ENCODE data around the gene PIEZO1.

PIEZO1 gene

DNA sequence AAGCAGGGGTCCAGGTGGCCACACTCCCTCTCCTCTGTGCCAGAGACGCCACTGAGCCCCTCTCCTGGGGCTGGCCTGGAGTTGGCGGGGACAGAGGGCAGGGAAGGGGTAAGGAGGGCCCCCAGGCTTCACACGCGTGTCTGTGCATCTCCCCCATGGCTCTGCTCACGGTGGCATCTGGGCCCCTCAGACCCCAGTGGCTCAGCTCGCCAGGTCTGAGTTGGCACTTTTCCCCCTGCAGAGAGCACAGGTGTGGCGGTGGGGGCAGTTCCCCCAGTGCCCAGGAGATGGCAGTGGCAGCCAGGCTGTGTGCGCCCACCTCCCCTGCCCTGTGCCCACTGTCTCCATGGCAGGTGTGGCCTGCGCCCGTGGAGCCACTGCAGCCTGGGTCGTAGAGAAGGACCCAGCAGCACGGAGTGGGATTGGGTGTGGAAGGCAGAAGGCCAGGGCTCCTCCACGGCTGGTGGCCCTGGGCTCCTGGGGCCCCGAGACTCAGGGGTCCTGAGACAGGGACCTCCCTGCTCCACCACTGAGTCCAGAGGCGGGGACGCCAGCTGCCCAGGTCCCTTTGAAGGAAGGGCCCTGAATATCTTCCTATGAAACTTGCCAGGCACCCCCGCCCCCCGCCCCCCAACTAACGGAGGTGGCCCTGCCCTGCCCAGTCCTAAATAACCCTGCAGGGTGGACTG, 31.0 kb upstream of the PIEZO1 start:
- no peak for DNase-seq (ENCODE audit: low read depth in 2 of 2)

- DNase-seq (ENCODE audit: low read depth in 2 of 2), result no peak
These were observed 30.2 kb upstream of the PIEZO1 start for GRCh38 chr16:88815227-88815626.

GRCh38 chr16:88814144-88814502, 29.1 kb upstream of the PIEZO1 start:
- DNase-seq (ENCODE audit: low read depth in 2 of 2), result no peak

DNA sequence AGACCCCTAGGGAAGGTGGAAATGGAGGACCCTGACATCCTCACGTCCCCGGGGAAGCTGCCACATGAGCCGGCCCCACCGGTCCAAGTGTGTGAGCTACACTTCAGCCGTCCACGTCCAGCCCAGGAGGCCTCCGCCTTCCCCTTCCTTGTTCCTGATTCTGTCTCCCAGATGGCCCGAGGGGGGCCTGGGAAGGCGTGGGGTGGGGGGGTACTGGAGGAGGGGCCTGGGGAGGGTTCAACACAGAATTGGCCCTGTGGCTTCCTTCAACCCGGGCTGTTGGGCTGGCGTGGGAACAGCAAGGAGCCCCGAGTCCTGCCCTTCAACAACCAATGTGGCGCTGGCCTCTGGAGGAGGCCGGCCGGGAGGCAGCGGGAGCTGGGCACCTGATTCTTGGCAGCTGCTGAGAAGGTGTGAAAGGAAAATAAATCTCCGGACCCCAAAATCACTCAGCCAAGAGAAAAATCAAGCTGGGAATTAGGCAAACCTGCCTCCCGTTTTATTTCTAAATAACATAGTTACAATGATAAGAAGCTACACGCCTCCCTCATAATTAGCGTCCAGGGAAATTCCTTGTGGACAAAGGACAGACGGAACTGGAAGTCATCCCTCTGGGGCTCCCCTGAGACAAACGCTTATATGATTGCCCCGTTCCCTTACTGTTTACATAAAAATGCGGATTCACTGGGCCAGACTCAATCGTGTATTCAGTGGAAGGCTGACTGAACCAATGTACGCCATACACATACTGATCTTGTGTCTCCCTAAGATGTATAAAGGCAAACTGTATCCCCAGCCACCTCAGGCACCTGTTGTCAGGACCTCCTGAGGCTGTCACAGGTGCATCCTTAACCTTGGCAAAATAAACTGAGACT, 28.5 kb upstream of the PIEZO1 start:
- DNase-seq (ENCODE audit: low read depth in 2 of 2), result no peak

DNA sequence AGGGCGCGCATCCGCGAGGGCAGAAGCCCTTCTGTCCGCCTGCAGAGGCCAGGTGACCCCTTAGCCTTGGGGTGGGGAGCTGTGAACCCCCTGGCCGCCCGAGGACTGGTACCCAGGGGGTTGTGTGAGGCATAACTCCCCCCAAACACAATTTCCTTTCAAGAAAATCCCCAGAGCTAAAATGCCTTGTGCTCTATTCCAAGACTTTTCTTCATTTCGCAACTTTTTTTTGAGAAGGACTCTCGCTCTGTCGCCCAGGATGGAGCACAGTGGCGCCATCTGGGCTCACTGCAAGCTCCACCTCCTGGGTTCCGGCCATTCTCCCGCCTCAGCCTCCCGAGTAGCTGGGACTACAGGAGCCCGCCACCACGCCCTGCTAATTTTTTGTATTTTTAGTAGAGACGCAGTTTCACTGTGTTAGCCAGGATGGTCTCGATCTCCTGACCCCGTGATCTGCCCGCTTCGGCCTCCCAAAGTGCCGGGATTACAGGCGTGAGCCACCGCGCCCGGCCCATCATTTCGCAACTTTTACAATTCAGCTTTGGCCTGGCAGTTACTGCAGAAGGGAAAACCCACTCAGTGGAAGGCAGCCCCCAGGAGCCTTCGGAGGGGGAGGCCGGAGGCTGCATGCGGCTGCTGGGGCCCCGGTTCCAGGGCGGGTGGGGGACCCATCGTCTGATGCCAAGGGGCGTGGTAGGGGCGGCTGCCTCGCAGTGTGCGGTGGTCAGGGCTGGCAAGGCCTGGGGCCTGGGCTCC, 27.7 kb upstream of the PIEZO1 start:
- no peak for DNase-seq (ENCODE audit: low read depth in 2 of 2)

DNA sequence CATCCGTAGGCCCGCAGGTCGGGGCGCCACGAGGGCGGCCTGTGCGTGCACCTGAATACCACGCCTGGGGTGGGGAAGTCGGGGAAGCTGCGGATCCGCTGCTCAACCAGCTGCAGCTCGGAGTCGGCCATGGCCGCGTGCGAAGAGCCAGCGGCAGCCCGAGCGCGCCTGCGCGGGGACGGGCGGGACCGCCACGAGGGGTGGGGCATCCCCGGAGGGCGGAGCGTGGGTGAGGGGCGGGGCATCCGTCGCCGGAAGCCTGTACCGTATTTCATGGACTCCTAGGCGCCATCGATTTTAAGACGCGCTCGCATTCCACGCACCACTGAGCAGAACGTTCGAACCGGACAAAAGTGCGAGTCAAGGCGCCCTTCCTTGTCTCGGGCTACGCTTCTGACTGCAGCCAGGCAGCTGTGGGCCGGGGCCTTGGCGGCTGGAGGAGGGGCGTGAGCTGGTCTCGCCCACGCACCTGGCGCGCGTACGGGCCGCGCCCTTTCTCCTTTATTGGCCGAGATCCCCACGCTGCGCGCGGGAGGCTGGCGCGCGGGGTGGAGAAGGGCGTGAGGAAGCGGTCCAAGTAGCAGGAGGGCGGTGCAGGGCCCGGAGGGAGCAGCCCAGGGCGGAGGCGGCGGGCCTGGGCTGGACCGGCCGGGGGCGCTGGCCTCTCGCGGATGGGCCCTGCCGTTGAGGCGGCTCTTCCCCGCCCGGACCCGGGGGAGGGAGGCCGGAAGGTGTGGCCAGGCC, 26.9 kb upstream of the PIEZO1 start, which contains the start of gene APRT:
TSS of gene APRT (minus strand) at position 160 of the 744 bp plus-strand sequence. CDS start at position 131, 29 bp downstream.
- peak; percentile 93 to 95 for DNase-seq (ENCODE audit: low read depth in 2 of 2)

DNA sequence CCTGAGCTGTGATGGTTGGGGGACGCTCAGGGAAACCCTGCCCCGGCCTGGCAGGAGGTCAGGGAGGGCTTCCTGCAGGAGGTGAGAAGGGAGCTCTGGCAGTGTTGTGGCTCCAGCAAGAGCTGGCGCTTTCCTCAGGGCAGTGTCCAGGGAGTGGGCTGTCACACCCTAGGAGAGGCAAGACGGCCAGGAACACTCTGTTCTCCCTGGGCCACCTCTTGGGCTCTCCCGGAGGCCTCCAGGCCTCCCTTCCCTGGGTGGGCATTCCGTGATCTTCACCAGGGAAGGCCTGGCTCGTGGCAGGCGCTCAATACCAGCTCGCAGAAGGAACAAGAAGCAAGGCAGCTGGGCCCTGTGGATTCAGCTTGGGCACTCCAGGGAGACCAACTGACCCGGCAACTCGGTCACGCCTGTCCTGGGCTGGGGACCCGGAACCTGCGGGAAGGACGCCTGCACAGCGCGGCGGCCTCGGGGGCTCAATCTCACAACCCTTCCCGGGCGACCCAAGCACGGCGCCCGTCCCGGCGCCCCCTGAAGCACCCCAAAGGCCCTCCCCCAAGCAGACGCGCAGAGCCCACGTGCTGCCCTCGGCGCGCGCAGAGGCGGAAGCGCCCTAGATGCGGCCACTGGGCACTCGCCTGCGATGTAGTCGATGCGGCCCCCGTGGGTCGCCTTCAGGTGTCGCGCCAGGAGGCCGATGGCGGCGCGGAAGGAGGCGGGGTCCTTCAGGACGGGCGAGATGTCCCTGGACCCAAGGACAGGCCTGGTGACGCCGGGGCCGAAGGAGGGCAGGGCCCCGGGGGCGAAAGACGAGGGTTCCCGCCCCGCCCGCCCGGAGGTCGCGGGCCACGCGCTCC, 26.1 kb upstream of the PIEZO1 start:
- peak in 1 of 2 donors; percentile 45 for DNase-seq (ENCODE audit: low read depth in 2 of 2)

DNA sequence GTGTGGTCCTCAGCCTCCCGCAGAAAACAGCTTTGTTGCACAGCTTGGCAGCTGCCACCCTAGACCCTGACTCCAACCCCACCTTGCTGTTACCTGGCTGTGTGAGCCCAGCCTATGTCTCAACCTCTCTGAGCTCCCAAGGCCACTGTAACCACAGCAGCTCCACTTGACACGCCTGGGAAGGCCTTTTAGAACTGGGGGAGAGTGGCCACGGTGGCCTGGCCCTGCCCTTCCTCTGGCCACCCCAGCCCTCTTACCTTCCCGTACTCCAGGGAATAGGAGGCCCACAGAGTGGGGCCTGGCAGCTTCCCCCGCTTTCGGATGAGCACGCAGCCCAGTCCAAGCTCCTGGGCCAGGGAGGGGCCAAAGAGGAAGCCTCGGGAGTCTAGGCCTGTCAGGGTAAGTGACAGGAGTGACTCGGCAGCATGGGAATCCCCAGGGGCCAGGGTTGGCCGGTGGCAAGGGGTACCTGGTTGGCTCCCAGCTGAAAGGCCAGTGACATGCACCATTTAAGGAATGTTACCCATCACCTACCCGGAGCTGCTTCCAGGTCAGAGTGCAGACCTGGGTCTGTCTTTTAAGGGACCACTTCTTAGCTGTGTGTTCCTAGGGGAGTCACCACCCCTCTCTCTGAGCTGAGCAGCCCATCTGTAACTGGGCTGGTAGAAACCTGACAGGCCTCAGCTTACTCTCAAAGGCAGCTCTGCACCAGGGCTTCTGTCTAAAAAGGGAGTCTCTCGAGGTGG, 25.3 kb upstream of the PIEZO1 start:
- DNase-seq (ENCODE audit: low read depth in 2 of 2), result no peak

DNA sequence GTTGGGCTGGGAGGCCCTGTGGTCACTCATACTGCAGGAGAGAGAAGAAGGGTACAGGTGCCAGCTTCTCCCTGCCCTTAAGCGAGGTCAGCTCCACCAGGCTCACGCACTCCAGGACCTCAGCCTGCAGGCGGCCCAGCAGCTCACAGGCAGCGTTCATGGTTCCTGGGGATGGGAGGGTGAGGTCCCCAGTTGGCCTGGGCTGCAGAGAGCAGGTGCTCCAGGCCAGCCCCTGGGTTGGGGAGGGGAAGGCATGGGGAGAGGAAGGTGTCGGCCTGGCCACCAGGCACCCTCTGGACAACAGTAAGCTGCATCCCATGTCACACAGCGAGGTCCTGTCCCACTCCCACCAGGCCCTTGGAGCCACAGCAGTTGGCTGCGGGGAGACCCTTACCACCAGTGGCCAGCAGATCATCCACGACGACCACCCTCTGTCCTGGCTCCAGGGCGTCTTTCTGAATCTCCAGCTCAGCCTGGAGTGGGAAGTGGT, 24.7 kb upstream of the PIEZO1 start:
- no peak for DNase-seq (ENCODE audit: low read depth in 2 of 2)

DNA sequence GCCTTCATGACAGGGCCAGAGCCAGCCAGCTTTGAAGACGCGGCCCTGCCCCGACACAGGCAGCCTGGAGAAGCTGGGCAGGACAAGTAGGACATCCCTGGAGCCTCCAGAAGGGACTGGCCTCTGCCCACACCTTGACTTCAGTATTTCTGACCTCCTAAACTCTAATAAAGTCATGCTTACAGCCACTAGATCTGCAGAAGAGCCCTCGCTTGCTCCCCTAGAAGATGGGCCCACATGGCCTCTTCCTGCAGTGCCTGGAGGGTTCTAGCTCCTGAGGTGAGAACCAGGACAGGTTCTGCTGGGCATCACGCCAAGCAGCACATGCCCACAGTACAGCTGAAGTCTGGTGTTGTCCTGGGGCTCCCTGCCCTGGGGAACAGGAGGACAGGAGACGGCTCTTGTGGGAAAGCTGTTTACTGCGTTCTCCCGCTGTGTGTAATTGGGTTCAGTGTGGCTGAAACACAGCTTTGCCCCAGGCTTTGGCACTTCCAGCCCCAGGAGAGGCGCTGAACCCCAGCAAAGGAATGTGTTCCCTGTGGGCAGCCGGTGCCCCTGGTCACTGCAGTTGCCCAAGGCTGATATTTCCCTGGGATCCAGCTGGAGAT, 24.2 kb upstream of the PIEZO1 start:
- no peak for DNase-seq (ENCODE audit: low read depth in 2 of 2)

DNA sequence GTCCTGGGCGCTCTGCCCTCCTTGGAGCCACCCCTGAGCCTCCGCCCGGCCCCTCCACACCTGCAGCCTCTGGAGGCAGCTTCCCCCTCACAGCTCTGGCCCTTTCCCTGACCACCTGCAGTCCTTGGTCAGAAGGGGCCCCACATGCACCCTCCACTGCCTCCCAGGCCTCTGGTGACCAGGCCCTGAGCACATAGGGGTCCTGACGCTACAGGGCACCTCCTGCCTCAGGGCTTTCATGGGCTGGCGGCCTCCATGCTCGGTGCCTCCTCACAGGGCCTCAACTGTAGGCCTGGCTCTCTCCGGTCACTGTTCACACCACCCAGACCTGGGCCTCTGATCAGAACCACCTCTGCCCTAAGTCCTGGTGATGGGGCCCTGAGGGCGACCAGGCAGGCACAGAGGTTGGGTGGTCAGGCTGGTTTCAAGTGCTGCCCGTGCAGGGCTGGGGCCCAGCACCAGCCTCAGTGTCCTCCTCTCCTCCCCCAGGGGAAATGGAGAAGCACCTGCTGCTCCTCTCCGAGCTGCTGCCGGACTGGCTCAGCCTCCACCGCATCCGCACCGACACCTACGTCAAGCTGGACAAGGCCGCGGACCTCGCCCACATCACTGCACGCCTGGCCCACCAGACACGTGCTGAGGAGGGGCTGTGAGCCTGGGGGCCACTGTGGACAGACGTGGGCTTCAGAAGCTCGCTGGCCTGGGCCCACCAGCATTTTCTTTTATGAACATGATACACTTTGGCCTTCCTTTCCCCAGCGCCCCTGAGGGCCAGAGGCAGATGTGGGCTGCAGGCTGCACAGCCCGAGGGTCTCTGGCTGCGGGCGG, 22.8 kb upstream of the PIEZO1 start:
- no peak for DNase-seq (ENCODE audit: low read depth in 2 of 2)

DNA sequence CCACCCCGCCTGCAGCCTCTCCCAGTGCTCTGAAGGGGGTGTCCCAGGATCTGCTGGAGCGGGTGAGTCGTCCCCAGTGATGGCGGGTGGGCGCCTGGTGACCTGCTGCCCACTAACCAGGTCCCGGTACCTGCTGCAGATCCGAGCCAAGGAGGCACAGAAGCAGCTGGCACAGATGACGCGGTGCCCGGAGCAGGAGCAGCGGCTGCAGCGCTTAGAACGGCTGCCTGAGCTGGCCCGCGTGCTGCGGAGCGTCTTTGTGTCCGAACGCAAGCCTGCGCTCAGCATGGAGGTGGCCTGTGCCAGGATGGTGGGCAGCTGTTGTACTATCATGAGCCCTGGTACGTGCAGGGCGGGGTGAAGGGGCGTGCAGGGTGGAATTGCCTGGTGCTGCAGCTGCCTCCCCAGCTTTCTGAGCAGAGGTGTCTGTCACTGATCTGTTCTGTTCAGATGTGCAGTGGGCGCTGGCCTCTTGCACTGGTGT, 22.2 kb upstream of the PIEZO1 start:
- no peak for DNase-seq (ENCODE audit: low read depth in 2 of 2)

GRCh38 chr16:88806491-88807111, 21.6 kb upstream of the PIEZO1 start:
- no peak for DNase-seq (ENCODE audit: low read depth in 2 of 2)

- no peak for DNase-seq (ENCODE audit: low read depth in 2 of 2)
These were observed 20.9 kb upstream of the PIEZO1 start for GRCh38 chr16:88805887-88806393.

GRCh38 chr16:88805340-88805715, 20.3 kb upstream of the PIEZO1 start:
- no peak for DNase-seq (ENCODE audit: low read depth in 2 of 2)

DNA sequence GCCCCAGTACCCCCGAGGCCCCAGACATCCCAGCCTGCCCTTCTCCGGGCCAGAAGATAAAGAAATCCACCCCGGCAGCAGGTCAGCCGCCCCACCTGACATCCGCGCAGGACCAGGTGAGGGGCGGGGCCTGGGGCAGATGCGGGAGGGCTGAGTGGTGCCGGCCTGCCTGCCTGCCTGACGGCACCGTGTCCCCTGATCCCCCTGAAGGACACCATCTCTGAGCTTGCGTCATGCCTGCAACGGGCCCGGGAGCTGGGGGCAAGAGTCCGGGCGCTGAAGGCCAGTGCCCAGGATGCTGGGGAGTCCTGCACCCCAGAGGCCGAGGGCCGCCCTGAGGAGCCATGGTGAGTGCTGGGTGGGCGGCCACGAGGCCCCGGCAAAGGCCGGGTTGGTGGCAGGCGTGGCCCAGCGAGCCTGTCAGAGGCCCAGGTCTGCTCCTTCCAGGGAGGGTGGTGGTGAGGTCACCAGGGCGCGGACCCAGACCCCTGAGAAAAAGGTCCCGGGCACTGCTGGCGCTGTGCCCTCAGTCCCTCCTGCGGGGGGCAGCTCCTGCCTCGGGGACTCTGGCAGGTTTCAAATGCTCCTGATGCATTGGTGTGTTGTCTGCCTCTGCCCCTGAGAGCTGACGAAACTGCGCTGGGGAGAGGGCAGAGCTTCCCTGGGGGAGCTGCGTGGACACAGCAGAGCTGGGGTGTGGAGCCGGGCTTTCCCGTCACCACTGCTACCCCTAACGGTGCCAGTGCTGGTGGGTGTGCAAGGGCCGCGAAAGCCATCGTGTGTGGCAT, 19.7 kb upstream of the PIEZO1 start:
- DNase-seq (ENCODE audit: low read depth in 2 of 2), result no peak

DNA sequence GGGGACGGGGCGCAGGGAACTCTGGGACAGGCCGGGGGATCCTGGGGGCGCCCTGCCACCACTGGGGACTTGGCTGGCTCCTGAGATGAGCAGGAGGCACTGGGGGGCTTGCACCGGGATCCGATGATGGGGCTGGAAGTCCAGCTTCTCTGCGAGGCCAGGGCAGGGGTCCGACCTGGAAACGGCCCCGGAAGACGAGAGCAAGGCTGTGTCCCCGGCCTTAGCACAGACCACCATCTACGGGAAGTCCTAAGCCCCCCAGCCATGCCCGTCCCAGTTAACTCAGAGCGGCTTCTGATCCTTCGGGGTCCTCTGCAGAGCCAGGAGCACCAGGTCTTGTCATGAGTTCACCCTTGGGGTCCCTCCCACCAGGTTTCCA, 19.1 kb upstream of the PIEZO1 start:
- DNase-seq (ENCODE audit: low read depth in 2 of 2), result no peak
